HepG2 (cell line): Measurements from ENCODE around the gene GRB7. TPM values are rescaled to one million over a fixed set of nuclear protein-coding genes. Genes with fewer than 3 reads are reported as not detected.

Experiments
- AHR ChIP-seq: IDR thresholded peaks from 2 replicates; pipeline ENCODE4 v1.6.1; 2018; ENCODE audit warnings: missing genetic modification reagents, missing compliant biosample characterization
- ARNT ChIP-seq: fragments of 450-650 bp; IDR thresholded peaks from 2 replicates; pipeline ENCODE4 v1.6.1; 2017
- DPF2 ChIP-seq: sonication (generic); formaldehyde crosslinking; IDR thresholded peaks from 2 replicates; pipeline ENCODE4 v1.4.0; 2020; ENCODE audit warnings: mild to moderate bottlenecking, low read depth, missing genetic modification reagents, borderline replicate concordance
- IRF2 ChIP-seq: IDR thresholded peaks from 2 replicates; pipeline ENCODE4 v1.6.1; 2018; ENCODE audit warnings: missing genetic modification reagents, missing compliant biosample characterization
- KAT2B ChIP-seq: fragments of 150-350 bp; IDR thresholded peaks from 2 replicates; pipeline ENCODE4 v1.6.1; 2014; ENCODE audit warnings: low read depth, low read length, borderline replicate concordance
- KAT7 ChIP-seq: IDR thresholded peaks from 2 replicates; pipeline ENCODE4 v1.6.1; 2018; ENCODE audit warnings: borderline replicate concordance, missing compliant biosample characterization
- RBM39 ChIP-seq: fragments of 200-400 bp; formaldehyde crosslinking; IDR thresholded peaks from one replicate; pipeline ENCODE4 v1.6.1; 2018; ENCODE audit warnings: antibody characterized with exemption, mild to moderate bottlenecking, low read depth, low read length; ENCODE audit not compliant: poor library complexity, severe bottlenecking
- TMF1 ChIP-seq: sonication (generic); formaldehyde crosslinking; IDR thresholded peaks from 2 replicates; pipeline ENCODE4 v1.8.1; 2022; ENCODE audit warnings: low read depth, missing genetic modification reagents
- TSC22D2 ChIP-seq: sonication (generic); formaldehyde crosslinking; IDR thresholded peaks from 2 replicates; pipeline ENCODE4 v1.5.1; 2020; ENCODE audit warnings: missing genetic modification reagents, mild to moderate bottlenecking, borderline replicate concordance
- ZNF484 ChIP-seq: sonication (generic); formaldehyde crosslinking; IDR thresholded peaks from 2 replicates; pipeline ENCODE4 v1.5.1; 2020; ENCODE audit warnings: mild to moderate bottlenecking, low read depth, missing genetic modification reagents, borderline replicate concordance
- ZNF501 ChIP-seq: sonication (generic); formaldehyde crosslinking; IDR thresholded peaks from 2 replicates; pipeline ENCODE4 v1.5.1; 2020; ENCODE audit warnings: mild to moderate bottlenecking, moderate library complexity, missing genetic modification reagents
- ZNF784 ChIP-seq: sonication (generic); formaldehyde crosslinking; IDR thresholded peaks from 2 replicates; pipeline ENCODE4 v1.5.1; 2020; ENCODE audit warnings: missing genetic modification reagents, mild to moderate bottlenecking, borderline replicate concordance
- polyA plus RNA-seq, 8 experiments: library from polyadenylated mRNA; depleted of rRNA in 3 of 8; stranded (reverse) in 7 of 8; unstranded in 1 of 8; fragments of >200 nt; fragmentation: Illumina TruSeq in 4 of 8; extraction: Trizol in 4 of 8; gene quantifications; 2 replicates each; pipeline versions ENCODE4 v1.2.1 to v1.2.3, GENCODE V29; 2011 to 2016; ENCODE audit warnings: low read depth in 4 of 8, missing spikeins in 1 of 8, mixed read lengths in 1 of 8; ENCODE audit not compliant: insufficient read depth in 1 of 8
- total RNA-seq, 5 experiments: library from RNA; depleted of rRNA; stranded (reverse); fragments of >200 nt; fragmentation: Illumina TruSeq; extraction: Trizol; gene quantifications; 2 replicates each; pipeline ENCODE4 v1.2.3, GENCODE V29; 2016; ENCODE audit warnings: low read depth in 1 of 5
- TF ChIP-seq, protein P1 (sequence below): IDR thresholded peaks from 2 replicates; pipeline ENCODE4 v1.6.1; 2016; ENCODE audit warnings: mild to moderate bottlenecking
- TF ChIP-seq, protein P2 (sequence below): sonication (generic); formaldehyde crosslinking; IDR thresholded peaks from 2 replicates; pipeline ENCODE4 v1.4.0; 2020; ENCODE audit warnings: missing genetic modification reagents, mild to moderate bottlenecking, borderline replicate concordance
- TF ChIP-seq, protein P3 (sequence below): sonication (generic); formaldehyde crosslinking; IDR thresholded peaks from 2 replicates; pipeline ENCODE4 v1.4.0; 2020; ENCODE audit warnings: missing genetic modification reagents, borderline replicate concordance
- TF ChIP-seq, protein P4 (sequence below): IDR thresholded peaks from 2 replicates; pipeline ENCODE4 v1.6.1; 2012; ENCODE audit warnings: low read depth, low read length, improper control_type of control experiment
- TF ChIP-seq, protein P5 (sequence below): sonication (generic); formaldehyde crosslinking; IDR thresholded peaks from 2 replicates; pipeline ENCODE4 v1.5.0; 2020; ENCODE audit warnings: mild to moderate bottlenecking, missing genetic modification reagents

GRB7 gene
- total and polyA plus RNA-seq, 2 of the 13 experiments (the other 11 are each of a cell fraction or from before 2014, with no cell fraction given), result 60.2 to 77.7 TPM

DNA sequence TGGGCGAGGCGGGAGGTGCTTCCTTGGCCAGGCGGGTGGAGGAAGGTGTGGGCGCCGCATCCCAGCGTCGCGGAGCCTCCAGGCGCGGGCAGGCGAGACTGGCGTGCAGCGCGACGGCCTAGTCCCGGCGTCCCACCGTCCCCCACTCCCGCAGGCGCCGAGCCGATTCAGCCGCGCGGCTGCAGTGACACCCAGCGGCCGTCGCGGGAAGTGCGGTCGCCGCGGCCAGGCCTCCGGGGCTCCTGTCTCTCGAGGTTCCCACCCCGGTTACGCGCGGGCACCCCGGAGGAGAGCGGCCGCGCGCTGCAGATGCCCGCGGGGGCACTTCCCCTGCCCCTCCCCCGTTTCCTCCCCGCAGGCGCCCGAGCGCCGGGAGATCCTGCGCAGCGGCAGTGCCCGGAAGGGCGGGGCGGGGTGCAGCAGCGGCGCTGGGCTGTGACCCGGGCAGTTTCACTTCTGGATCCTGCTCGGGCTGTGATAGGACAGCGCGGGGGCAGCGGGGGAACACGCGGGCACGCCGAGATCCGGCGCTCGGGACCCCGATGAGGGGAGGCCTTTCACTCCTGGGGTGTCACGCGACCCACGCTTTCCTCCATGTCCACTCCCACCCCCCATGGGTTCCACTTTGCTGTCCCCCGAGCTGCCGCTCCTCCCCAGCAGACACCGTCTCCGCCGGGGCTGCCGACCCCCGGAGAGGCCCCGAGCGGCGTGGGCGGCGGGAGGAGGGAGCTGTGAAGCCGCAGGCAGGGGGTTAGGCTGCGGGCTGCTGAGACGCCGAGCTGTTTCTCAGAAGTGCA, 16.6 kb downstream of the GRB7 start (continued):
- TF ChIP-seq, protein P1, sequence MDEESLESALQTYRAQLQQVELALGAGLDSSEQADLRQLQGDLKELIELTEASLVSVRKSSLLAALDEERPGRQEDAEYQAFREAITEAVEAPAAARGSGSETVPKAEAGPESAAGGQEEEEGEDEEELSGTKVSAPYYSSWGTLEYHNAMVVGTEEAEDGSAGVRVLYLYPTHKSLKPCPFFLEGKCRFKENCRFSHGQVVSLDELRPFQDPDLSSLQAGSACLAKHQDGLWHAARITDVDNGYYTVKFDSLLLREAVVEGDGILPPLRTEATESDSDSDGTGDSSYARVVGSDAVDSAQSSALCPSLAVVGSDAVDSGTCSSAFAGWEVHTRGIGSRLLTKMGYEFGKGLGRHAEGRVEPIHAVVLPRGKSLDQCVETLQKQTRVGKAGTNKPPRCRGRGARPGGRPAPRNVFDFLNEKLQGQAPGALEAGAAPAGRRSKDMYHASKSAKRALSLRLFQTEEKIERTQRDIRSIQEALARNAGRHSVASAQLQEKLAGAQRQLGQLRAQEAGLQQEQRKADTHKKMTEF (CRISPR knock-in tag), result peak; percentile 99
- TF ChIP-seq, protein P2, sequence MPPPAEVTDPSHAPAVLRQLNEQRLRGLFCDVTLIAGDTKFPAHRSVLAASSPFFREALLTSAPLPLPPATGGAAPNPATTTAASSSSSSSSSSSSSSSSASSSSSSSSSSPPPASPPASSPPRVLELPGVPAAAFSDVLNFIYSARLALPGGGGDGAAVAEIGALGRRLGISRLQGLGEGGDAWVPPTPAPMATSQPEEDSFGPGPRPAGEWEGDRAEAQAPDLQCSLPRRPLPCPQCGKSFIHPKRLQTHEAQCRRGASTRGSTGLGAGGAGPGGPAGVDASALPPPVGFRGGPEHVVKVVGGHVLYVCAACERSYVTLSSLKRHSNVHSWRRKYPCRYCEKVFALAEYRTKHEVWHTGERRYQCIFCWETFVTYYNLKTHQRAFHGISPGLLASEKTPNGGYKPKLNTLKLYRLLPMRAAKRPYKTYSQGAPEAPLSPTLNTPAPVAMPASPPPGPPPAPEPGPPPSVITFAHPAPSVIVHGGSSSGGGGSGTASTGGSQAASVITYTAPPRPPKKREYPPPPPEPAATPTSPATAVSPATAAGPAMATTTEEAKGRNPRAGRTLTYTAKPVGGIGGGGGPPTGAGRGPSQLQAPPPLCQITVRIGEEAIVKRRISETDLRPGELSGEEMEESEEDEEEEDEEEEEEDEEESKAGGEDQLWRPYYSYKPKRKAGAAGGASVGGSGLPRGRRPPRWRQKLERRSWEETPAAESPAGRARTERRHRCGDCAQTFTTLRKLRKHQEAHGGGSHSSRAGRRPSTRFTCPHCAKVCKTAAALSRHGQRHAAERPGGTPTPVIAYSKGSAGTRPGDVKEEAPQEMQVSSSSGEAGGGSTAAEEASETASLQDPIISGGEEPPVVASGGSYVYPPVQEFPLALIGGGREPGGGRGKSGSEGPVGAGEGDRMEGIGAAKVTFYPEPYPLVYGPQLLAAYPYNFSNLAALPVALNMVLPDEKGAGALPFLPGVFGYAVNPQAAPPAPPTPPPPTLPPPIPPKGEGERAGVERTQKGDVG (CRISPR knock-in tag), result peak; percentile 21; the same call in 1 of the 2 replicates
- peak; percentile 76; the same call in 1 of the 2 replicates for TF ChIP-seq TMF1 (CRISPR knock-in tag)
- peak; percentile 35; the same call in 1 of the 2 replicates for TF ChIP-seq ZNF784 (CRISPR knock-in tag)
- TF ChIP-seq DPF2 (CRISPR knock-in tag), result no peak
- peak; percentile 66 for TF ChIP-seq RBM39
- TF ChIP-seq ZNF484 (CRISPR knock-in tag), result 0 out of 2 replicates have a peak, but pooled peaks have one; percentile 16
- TF ChIP-seq, protein P3, sequence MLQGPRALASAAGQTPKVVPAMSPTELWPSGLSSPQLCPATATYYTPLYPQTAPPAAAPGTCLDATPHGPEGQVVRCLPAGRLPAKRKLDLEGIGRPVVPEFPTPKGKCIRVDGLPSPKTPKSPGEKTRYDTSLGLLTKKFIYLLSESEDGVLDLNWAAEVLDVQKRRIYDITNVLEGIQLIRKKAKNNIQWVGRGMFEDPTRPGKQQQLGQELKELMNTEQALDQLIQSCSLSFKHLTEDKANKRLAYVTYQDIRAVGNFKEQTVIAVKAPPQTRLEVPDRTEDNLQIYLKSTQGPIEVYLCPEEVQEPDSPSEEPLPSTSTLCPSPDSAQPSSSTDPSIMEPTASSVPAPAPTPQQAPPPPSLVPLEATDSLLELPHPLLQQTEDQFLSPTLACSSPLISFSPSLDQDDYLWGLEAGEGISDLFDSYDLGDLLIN, result peak; percentile 77; the same call in 1 of the 2 replicates
- TF ChIP-seq AHR (CRISPR knock-in tag), result no peak; the same call in none of the 2 replicates
- no peak for TF ChIP-seq ARNT
- TF ChIP-seq KAT2B, result no peak
- TF ChIP-seq, protein P4, sequence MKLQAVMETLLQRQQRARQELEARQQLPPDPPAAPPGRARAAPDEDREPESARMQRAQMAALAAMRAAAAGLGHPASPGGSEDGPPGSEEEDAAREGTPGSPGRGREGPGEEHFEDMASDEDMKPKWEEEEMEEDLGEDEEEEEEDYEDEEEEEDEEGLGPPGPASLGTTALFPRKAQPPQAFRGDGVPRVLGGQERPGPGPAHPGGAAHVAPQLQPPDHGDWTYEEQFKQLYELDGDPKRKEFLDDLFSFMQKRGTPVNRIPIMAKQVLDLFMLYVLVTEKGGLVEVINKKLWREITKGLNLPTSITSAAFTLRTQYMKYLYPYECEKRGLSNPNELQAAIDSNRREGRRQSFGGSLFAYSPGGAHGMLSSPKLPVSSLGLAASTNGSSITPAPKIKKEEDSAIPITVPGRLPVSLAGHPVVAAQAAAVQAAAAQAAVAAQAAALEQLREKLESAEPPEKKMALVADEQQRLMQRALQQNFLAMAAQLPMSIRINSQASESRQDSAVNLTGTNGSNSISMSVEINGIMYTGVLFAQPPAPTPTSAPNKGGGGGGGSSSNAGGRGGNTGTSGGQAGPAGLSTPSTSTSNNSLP, result no peak
- TF ChIP-seq KAT7 (CRISPR knock-in tag), result peak; percentile 97
- peak; percentile 96 for TF ChIP-seq ZNF501 (CRISPR knock-in tag)
- TF ChIP-seq IRF2 (CRISPR knock-in tag), result peak; percentile 95
- TF ChIP-seq TSC22D2 (CRISPR knock-in tag), result peak; percentile 77; the same call in 1 of the 2 replicates
- TF ChIP-seq, protein P5, sequence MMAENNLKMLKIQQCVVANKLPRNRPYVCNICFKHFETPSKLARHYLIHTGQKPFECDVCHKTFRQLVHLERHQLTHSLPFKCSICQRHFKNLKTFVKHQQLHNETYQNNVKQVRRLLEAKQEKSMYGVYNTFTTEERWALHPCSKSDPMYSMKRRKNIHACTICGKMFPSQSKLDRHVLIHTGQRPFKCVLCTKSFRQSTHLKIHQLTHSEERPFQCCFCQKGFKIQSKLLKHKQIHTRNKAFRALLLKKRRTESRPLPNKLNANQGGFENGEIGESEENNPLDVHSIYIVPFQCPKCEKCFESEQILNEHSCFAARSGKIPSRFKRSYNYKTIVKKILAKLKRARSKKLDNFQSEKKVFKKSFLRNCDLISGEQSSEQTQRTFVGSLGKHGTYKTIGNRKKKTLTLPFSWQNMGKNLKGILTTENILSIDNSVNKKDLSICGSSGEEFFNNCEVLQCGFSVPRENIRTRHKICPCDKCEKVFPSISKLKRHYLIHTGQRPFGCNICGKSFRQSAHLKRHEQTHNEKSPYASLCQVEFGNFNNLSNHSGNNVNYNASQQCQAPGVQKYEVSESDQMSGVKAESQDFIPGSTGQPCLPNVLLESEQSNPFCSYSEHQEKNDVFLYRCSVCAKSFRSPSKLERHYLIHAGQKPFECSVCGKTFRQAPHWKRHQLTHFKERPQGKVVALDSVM (CRISPR knock-in tag), result peak; percentile 51
